ENCODE results near the gene ESF1. TPM values are rescaled to one million over a fixed set of nuclear protein-coding genes. Genes with fewer than 3 reads are reported as not detected.

Gene ESF1
- total and polyA plus RNA-seq, 2 of the 8 experiments (the other 6 are each of a cell fraction or from before 2014, with no cell fraction given) = 1.1 to 32.9 TPM

- TF ChIP-seq CHD7 (IDR thresholded peaks at IDR 0.05; ENCODE audit: insufficient replicate concordance, low read length) (no peak), JUND (IDR thresholded peaks at IDR 0.05; ENCODE audit: low read length) (no peak), NANOG (IDR thresholded peaks at IDR 0.05; ENCODE audit: insufficient read depth, low read depth, low read length, poor library complexity, severe bottlenecking) (no peak), E2F6 (IDR thresholded peaks at IDR 0.05) (no peak), CBX8 (IDR thresholded peaks at IDR 0.05; ENCODE audit: borderline replicate concordance, low read depth, low read length) (no peak), KDM5A (IDR thresholded peaks at IDR 0.05; ENCODE audit: low read length) (no peak), BRCA1 (IDR thresholded peaks at IDR 0.05; ENCODE audit: low read depth, low read length) (no peak)
Observed at GRCh38 chr20:13816757-13817156, 32.0 kb upstream of the ESF1 start (continued).

Data from H1 (cell line).